GM19467 (cell line): ENCODE data around the gene GABRG2.

Source experiments
- ATAC-seq: cut with Tn5 transposase; IDR thresholded peaks from one replicate; pipeline ENCODE4 v1.9.1; 2021; ENCODE audit warnings: mild to moderate bottlenecking, moderate library complexity; ENCODE audit not compliant: unreplicated experiment

Gene GABRG2

DNA sequence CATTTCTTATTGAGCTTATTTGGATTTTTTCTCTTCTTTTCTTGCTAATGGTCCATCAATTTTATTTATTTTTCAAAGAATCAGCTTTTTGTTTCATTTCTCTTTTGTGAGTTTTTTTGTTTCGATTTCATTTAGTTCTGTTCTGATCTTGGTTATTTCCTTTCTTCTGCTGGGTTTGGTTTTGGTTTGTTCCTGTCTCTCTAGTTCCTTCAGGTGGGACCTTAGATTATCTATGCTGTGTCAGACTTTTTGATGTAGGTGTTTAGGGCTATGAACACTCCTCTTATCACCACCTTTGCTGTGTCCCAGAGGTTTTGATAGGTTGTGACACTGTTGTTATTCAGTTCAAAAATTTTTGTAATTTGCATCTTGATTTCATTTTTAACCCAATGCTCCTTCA, 119.8 kb downstream of the GABRG2 start:
- no peak for ATAC-seq

DNA sequence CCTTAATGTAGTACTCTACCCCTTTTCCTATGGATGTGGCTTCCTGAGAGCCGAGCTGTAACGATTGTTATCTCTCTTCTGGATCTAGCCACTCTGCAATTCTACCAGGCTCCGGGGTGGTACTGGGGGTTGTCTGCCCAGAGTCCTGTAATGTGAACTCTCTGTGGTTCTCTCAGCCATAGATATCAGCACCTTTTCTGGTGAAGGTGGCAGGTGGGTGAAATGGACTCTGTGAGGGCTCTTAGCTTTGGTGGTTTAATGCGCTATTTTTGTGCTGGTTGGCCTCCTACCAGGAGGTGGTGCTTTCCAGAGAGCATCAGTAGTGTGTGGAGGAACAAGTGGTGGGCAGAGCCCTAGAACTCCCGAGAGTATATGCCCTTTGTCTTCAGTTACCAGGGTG, 122.1 kb downstream of the GABRG2 start:
- ATAC-seq = no peak

DNA sequence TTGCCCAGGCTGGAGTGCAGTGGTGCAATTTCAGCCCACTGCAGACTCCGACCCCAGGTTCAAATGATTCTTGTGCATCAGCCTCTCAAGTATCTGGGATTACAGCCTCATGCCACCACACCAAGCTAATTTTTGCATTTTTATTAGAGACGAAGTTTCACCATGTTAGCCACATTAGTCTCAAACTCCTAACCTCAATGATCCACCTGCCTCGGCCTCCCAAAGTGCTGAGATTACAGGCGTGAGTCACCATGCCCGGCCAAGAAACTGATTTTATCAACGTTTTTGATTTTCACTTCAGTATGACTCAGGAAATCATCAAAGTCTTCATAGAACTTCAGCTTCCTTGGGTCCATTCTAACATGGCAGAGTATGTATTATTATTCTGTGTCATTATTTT, 125.4 kb downstream of the GABRG2 start:
- no peak for ATAC-seq

DNA sequence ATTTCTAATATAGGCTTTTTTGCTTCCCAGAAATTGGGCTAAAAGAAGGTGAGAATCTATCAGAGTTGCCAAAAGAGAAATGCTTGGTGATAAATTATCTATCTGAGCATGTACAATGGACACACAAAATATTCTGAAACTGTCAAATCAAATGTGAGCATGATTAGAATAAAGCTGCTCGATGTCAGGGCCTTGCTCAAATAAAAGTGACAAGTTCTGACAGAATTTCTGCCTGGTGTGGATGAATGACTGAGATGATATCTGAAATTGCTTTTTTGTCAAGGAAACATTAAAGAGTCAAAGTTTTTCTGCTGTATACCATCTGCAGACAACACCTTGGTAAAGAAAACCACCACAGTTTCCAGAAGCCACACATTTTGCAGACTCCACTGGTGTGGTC, 128.8 kb downstream of the GABRG2 start:
- no peak for ATAC-seq

DNA sequence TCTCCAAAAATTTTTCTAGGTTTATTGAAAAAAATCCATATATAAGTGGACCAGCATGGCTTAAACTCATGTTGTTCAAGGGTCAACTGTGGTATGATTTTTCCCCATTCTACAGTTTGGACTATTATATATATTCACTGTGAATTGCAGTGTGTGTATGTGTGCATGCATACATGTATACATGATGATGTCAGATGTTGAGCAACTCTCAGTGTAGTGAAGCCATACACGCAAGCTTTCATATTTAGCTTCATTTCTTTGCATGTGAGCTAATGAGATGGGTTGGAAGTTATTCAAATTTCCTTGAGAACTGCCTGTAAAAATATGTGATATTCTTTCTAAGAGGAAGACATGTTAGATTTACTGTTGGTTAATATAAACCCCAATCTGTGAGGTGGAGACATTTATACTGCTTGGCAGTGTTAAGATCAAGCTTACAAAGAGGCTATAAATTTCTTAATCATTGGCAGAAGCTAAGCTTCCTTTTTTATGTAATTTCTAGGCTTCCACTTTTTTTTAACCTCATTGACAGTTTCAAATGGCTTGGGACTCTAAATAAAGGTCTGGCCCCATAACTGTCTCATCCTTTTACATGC, 134.8 kb downstream of the GABRG2 start:
- no peak for ATAC-seq
